Stimulated activated CD8-positive, alpha-beta memory T cell treated with anti-CD3 and anti-CD28 coated beads, Interleukin-7, amount 100 ng/mL, for 1 hour (primary cell): ENCODE measurements around the gene CNDP2.
"Not testable (repeated sequence)": the region's sequence is repeated elsewhere in the genome, so short reads cannot be mapped to it uniquely, and the experiment has no call there.

Experiments
- DNase-seq, 2 donors: peaks; one replicate each; pipeline ENCODE4 v3.0.0-alpha.2; 2020; ENCODE audit warnings: low read depth in 2 of 2

Gene CNDP2

DNA sequence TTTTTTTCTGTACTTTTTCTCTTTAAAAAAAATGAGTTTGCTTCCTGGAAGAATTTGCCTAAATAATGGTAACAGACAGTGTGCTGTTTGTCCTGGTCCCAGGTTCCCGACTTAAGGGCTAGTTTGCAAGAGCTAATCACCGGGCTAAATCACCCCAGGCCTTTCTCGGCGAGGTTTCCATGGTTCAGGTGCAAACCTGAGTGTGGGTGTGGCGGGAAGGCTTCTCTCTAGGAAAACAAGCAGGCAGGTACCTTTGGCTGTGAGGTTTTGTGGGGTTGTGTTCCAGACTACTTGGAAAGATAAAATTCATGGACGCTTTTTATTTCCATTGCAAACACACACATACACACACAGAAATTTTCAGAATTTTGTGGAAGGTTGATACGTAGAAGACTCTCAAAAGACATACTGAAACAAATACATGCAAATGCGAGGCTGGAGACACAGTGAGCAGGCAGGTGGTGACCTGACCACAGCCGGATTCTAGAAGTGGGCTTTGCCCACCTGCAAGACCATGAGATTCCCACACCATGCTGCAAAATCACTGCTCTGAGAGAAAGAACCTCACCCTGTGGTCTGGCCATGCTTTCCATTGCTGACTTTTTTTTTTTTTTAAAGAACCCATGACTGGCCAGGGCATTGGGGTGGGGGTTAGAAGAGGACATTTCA, 39.0 kb downstream of the CNDP2 start:
- DNase-seq = no peak

DNA sequence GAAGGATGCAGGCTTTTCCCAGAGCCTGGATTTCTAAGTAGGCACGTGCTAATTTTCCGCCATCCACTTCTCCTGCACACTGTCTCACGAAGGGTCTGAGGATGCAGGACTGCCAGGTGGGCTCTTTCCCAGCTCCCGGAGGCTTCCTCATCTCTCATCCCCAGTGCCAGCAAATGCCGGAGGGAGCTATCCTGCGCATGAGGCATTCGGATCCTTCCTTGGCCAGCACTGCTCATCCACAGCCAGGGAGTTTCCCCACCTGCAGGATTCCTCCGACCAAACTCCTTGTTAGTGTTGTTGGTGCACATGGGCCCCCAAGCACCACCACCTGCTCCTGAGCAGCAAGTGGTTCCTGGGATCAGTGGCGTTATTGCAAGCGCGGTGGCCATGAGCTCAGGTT, 43.1 kb downstream of the CNDP2 start:
- no peak for DNase-seq

- DNase-seq = no peak
Observed at GRCh38 chr18:74540652-74541421, 44.7 kb downstream of the CNDP2 start.

DNA sequence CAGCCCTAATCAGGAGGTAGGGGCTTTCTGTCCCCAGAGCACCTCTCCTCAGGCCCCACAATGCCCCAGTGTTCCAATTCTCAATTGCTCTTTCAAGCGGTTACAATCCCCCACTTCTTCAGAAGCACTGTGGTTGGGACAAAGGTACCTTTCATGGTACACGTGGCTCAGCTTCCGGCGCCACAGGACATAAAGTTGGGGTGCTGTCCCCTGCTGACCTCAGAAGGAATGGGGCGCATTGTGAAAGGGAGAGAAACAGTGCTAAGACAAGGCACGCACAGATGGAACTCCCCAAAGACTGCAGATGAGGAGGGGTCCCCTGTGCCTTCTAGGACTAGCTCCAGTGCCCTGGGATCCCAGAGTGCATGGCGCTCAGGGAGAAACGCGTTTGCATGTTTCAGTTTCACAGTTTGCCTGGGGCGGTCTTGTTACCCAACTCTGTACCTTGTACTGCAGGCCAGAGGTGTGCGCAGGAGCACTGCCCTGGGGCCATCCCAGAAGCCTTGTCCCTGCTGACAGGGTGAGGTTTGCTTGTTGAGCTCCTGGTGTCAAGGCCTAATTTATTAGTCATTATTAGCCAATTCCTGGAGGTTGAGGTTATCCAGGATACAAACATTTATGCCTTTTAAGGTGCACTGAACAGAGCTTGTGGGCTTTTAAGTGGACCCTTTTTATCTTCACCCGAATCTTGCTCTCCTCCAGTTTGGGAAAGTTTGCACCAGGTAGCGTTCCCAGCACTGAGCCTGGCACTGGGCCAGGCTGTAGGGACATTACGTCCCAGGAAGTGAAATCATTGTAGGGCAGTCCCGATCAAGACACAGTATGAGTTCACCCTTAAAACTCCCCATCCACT, 45.8 kb downstream of the CNDP2 start:
- no peak for DNase-seq

DNA sequence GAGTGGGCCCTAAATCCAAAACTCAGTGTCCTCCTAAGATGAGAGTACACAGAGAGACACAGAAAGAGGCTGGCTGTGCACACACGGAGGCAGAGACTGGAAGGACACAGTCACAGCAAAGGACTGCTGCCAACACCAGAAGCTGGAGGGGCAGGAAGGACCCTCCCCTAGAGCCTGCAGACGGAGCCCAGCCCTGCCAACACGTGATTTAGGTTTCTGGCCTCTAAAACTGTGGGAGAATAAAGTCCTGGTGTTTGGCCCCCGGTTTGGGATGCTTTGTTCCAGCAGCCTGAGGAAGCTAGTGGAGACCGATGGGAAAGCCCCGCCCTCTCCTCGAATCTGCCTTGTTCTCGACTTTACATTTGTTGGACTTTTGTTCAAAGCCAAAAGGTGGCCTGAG, 48.7 kb downstream of the CNDP2 start:
- DNase-seq = no peak

GRCh38 chr18:74546007-74546406, 49.8 kb downstream of the CNDP2 start:
- no peak for DNase-seq

DNA sequence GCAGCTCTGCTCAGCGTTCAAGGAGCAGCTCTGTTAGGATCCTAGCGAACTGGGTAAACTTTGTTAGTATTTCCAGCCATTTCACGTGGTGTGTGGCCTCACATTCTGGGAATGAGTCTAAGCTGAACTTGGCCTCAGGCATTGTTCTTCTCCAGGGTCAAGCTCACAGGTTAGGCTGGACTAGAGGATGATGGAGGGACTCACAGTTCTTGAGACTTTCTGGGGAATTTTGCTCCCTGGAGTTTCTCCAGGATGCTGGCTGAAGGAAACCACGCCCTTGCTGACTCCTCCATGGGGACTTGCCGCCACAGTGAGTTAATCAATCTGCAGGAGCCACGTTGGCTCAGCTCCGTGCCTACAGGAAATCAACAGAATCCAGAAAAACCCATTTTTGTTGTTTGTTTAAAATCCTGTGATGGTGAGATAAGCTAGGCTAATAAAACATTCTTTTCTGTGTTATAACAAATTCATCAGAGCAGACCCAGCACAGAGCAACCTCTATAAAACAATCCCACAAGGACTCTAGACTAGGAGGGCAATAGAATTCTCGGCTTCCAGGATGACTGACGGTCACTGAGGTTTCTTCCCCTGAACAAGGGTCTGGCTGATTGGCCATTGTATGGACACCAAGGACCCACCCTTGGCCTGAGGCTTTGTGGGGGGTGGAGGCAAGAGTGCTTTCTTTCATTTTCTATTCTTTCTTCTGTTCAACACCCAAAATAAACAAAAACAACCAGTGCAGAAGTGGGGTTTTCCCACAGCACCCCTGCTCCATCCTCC, 50.8 kb downstream of the CNDP2 start:
- DNase-seq = no peak

- no peak for DNase-seq
Observed at GRCh38 chr18:74547860-74548259, 51.7 kb downstream of the CNDP2 start.

GRCh38 chr18:74549591-74550104, 53.5 kb downstream of the CNDP2 start:
- DNase-seq = no peak

DNA sequence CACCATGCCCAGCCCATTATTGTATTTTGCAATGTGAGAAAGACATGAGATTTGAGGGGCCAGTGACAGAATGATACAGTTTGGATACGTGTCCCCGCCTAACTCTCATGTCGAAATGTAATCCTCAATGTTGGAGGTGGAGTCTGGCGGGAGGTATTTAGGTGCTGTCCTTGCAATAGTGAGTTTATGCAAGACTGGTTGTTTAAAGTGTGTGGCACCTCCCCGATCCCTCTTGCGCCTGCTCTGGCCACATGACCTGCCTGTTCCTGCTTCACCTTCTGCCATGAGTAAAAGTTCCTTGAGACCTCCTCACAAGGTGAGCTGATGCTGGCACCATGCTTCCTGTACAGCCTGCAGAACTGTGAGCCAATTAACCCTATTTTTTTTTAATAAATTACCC, 54.7 kb downstream of the CNDP2 start:
- no peak for DNase-seq

- DNase-seq = no peak
Observed at GRCh38 chr18:74551452-74551851, 55.3 kb downstream of the CNDP2 start.

GRCh38 chr18:74551936-74552555, 55.9 kb downstream of the CNDP2 start:
- DNase-seq = peak; percentile 43 to 62

DNA sequence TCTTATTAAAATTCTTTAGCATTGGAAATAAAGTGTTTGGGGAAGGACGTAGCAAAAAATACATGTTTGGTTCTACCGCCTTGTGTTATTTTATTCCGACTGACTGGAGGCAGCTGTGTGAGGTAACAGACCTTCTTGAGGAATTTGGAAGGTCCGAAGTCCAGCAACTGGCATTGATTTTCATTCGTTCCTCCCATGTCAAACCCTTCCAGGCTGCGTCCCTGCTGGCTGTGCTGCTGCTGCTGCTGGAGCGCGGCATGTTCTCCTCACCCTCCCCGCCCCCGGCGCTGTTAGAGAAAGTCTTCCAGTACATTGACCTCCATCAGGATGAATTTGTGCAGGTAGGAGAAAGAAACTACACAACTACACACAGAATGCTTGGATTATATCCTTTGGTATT, 60.0 kb downstream of the CNDP2 start:
- DNase-seq = no peak

- DNase-seq = no peak
Observed at GRCh38 chr18:74558096-74558495, 61.9 kb downstream of the CNDP2 start.

DNA sequence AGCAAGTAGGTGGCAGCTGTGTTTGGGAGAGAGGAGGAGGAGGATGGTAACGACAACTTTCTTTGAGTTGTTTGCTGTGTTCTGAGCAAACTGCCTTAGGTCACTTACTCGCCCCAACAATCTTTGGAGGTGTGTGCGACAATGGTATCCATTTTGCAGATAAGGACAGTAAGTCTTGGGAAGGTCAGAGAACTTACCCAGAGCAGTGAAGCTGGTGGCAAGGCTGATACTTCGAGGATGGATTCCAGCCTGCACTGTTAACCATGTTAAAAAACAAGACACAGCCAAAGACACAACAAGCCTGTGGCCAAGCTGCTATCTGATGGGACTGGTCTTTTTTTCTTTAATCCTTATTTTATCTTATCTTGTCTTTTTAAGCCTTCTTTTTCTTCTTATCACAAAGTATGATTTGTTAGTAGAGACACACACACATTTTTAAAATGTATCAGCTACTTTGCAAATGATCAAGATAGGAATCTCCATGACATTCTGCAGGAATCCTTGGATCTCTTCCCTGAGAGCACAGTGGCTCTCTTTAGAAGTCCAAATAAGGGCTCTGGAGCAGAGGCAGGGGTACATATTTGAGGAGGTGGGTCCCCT, 66.1 kb downstream of the CNDP2 start:
- no peak for DNase-seq

DNA sequence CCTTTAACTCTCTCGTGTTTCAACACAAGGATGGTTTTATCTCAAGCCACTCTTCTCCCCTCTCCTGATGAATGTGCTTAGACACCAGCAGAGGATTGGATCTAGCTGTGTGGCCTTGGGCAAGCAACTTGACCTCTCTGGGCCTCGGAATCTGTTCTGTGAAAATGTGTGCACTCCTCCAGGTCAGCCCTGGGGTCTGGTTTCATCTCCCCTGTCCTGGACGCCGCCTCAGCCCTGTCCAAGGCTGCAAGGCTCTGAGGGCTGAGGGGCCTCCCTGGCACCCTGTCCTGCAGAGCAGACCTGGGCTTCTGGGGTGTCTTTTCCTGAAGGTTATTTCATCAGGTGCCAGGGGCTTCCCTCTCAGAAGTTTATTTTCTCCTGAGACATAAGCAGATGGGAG, 66.6 kb downstream of the CNDP2 start:
- no peak for DNase-seq

DNA sequence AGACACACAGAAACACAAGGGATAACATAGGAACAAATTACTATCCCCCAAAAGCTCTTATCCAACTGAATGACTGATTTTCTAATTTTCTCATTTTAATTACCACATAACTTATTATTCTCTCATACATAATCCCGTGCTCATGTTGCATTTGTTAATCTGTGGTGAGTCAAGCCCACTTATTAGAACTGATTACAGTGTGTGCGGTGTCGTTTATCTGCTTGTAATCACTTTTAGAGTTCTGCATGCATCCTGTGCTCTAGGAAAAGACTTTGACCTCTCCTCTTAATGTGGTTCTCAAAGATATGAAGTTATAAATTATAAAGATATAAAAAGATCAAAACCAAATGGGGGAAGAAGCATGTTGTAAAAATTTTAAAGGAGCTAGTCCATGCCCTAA, 67.8 kb downstream of the CNDP2 start:
- DNase-seq = no peak

GRCh38 chr18:74565164-74565563, 69.0 kb downstream of the CNDP2 start:
- DNase-seq = not testable (repeated sequence)

GRCh38 chr18:74565993-74566392, 69.8 kb downstream of the CNDP2 start:
- DNase-seq = not testable (repeated sequence)

- no peak for DNase-seq
Observed at GRCh38 chr18:74567822-74568221, 71.7 kb downstream of the CNDP2 start.

GRCh38 chr18:74569401-74569800, 73.2 kb downstream of the CNDP2 start:
- no peak for DNase-seq
